Activated T-cell treated with anti-CD3 and anti-CD28 coated beads, Interleukin-2, amount 50 U/mL, for 48 hours (primary cell): ENCODE data around the gene LHFPL6.
A peak's percentile ranks its signal among the peaks of the same experiment; 100 is the strongest.

Experiments
- DNase-seq, 2 experiments: peaks; one replicate each; pipeline ENCODE4 v3.0.0-alpha.2; 2020

The LHFPL6 gene

DNA sequence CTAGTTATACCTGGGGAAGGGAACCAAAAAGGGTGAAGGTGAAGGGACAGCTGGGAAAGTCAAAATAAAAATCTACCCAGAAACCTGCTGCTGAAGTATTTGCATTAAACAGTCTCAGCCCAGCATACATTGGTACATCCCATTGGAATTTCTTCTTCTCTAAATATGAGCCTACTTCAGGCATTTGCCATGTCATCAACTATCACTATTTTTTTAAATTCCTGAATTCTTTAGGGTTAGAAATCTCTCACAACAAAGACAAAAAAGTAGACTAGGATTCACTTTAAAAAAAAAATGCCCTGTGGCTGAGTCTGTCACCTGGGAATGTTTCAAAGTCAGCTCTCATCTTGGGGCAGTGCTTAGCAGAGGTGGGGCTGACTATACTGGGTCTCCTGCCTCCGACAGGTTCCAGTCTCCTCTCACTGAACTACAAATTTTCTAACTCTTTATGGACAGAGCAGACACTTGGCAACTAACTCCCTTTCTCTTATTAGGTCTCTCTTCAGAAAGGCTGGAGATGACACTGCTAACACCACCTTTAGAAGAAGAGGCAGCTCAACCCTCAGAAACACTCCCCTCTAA, 141.2 kb downstream of the LHFPL6 start:
- no peak for DNase-seq

DNA sequence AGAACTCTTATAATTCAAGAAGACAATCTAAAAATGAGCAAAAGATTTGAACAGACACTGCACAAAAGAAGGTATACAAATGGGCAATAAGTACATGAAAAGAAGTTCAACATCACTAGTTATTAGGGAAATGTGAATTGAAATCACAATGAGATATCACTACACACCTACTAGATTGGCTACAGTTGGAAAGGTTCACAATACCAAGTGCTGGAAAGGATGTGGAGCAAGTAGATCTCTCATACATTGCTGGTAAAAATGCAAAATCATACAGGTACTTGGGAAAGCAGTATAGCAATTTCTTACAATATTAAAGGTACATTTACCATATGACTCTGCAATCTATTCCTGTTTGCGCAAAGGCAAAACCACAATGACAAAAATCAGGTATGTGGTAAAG, 145.7 kb downstream of the LHFPL6 start:
- DNase-seq = no peak

DNA sequence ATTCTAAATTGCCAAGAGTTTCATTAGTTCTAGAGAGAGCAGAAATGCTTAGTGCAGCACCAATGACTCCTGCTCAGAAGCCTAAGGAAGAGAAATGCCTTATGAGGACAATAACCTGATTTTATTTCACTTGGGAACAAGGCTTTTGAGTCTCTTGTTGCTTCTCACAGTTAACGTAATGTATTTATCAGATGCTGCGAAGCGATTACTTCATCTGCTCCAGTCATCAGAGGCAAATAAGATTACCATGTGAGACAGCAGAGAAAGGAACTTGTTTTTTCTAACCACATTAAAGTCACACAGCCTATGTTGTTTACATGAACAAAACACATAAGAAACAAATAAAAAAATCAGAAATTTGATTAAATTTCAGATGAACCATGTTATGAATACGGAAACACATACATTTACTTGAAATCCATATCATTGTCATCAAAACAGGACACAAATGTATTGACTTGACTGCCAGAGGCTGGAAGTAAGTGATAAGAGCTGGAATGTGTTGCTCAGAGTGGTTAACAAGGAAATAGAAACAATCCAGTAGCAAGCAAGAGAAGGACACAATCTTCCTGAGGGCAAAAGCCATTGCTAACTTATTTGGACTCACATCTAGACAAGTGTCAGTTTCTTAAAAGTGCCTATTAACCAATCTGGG, 147.3 kb downstream of the LHFPL6 start:
- DNase-seq = no peak

DNA sequence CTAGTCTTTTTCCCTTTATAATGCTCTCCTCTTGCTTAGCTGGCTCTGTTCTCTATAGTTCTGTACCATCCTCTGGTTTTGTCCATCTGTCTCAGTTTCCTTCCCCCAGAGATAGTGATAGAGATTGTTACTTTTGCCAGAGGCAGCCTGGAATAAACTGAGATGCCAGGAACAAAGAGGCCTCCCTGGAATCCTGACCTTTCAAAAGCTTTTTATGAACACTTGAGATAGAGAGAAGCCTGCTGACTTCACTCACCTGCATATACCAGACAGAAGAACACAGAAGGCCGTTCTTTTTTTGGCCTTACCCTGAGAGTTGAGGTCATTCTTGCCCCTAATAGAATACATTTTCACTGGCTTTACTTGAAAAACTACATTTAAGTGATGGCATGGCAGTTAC, 150.2 kb downstream of the LHFPL6 start:
- no peak for DNase-seq

DNA sequence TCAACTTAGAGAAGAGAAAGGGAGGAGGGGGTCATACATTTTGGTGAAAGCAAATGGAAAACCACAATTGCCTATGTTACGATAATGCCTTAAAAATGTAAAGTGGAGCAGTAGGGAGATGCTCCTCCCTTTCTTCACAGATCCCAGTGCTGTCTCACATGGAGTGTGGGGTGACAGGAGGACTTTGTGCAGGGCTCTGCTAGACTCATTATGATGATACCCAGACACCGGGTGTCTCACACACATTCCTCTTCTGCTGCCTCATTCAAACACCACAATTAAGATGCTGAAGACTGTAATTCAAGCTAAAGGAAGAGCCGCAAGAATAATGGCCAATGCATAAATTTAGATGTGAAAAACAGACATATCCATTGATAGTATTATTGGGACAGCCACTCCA, 150.6 kb downstream of the LHFPL6 start:
- no peak for DNase-seq

DNA sequence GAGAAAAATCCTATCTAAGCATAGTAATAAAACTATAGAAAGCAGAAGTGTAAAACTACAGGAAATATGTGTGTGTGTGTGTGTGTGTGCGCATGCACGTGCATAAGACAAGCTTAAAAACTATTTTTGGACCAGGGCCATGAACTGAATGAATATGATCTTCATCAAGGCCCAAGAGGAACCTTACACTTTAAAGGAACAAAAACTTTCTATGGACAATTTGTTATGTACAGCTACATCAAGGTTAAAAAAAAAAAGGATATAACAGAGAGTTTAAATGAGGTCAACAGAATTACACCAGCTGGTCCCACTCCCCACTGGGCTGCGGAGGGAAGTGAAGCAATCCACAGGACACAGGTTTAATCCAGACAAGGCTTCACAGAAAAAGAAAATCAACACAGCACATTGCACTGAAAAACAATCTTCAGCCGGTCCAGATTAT, 151.1 kb downstream of the LHFPL6 start:
- no peak for DNase-seq

DNA sequence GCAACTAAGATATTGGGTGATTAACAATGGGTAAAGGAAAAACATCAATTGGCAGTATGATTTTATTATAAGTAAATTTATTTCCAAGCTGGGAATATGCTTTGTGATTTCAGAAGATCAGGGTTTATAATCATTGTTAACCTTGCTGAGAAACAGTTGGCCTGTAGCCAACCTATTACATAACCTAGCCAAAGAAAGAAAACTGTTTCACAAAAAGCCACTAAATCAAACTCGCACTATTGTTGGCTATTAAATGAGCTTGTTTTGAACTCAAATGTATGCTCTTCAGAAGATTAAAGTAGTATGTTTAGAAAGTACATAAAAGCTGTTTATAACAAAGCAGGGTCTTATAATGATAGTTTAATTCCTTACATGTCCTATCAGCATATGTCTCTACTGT, 151.7 kb downstream of the LHFPL6 start:
- no peak for DNase-seq

DNA sequence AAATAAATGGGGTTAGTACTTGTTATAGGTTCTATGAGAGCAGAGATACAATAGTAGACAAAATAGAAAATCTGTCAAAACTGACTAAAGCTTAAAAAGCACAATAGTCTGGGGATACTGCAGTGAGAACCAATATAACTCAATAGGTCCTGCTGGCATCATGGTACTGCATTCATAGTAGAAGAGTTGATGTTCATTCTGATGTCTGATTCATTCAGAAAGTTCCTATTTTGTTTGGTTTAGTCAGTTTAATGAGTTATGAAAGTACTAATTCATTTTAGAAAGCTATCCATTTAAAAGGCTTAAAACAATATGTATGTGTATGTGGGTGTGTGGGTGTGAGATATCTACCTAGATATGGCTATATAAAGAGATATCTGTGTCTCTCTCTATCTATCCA, 152.8 kb downstream of the LHFPL6 start:
- DNase-seq = no peak

DNA sequence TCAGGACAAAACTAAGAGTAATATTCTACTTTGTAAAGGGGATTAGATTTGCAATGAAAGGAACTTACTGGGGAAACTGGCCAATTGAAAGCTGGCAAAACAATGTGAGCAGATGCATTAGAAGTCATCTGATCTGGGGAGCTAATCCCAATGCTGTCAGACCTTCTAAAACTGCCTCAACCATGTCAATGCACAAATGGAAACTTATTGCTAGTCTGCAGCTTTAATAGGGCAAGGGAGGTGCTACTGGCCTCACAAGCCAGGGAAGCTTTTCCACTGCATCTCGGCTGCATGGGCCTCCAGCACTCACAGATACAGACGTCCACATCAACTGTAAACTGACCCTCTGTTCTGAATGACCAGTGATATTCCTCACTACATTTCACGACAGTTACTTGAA, 154.2 kb downstream of the LHFPL6 start:
- no peak for DNase-seq

DNA sequence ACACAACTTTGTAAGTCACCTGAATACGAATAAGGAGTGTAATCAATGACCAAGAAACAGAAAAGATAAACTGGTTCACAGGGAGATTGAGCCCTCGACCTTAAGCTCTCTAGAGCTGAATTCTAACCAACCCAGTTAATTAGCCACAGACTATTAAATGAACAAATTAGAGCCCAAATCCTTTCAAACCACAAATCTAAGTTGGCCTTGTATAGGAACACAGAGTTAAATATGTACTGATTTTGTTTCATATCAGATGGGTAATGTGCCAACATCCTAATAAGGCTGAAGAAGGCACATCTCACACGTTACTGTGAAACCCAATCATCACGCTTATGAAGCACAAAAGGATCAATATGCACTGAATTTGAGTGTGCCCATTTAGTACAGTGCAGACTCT, 156.1 kb downstream of the LHFPL6 start:
- DNase-seq = no peak

DNA sequence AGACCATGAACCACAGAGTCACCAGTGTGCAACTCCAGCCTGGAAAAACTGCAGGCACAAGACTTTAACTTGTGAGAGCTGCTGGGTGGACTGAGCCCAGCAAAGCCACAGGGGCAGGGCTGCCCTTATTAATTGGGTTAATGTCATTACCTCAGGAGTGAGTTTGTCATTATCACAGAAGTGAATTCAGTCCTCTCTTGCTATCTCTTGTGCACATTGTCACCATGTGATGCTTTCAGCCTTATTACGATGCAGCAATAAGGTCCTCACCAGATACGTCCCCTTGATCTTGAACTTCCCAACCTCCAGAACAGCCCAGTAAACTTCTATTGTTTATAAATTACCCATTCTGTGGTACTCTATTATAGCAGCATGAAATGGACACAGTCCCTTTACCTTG, 158.1 kb downstream of the LHFPL6 start:
- no peak for DNase-seq

DNA sequence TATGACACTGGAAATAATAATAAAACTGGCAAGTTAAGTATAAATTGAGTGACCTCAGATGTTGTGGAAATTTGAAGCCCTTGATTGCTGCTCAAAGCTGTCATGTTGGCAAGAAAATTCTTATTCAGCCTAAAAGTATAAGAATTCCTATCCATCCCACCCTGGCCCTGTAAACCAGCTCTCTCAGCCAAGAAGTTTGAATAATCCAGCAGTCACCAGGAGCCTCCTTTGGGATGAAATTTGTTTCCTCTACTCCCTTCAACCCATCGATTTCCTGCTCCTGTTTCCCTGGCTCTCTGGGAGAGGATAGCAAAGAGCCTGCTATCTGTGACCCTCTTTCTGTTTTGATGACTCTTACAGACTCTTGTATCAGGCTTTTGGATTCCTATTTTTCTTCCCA, 169.3 kb downstream of the LHFPL6 start:
- no peak for DNase-seq

DNA sequence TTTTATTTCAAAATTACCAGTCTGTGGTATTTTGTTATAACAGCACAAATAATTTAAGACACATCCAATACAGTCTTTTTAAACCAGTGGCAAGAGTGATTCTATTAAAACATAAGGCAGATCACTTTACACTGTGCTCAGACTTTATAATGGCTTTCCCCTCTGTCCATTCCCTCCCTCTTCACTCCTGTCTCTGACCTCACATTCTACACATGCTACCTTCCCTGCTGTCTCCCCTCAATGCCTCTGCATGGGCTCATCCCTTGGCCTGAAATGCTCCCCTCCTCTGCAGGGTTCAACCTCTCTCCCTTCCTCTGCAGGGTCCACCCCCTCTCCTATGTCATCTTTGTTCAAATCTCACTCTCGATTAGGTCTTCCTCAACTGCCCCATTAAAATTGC, 170.8 kb downstream of the LHFPL6 start:
- DNase-seq = no peak

DNA sequence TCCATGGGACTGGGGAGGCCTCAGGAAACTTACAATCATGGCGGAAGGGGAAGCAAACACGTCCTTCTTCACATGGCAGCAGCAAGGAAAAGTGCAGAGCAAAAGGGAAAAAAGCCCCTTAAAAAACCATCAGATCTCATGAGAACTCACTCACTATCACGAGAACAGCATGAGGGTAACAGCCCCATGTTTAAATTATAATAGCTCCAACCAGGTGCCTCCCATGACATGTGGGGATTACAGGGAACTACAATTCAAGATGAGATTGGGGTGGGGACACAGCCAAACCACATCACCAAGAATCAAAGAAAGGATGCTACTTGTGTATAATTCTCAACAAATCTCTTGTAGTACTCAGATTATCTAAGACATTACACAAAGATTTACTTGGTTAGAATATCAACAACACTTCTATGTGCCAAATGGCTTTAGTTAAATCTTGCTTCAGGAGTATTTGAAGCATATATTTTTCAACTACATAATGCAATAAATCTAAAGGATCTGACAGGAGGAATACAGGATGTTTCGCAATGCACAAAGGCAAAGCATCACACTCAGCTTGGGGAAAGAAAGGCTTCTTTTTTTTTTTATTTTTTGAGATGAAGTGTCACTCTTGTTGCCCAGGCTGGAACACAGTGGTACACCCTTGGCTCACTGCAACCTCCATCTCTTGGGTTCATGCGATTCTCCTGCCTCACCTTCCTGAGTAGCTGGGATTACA, 180.0 kb downstream of the LHFPL6 start:
- no peak for DNase-seq

DNA sequence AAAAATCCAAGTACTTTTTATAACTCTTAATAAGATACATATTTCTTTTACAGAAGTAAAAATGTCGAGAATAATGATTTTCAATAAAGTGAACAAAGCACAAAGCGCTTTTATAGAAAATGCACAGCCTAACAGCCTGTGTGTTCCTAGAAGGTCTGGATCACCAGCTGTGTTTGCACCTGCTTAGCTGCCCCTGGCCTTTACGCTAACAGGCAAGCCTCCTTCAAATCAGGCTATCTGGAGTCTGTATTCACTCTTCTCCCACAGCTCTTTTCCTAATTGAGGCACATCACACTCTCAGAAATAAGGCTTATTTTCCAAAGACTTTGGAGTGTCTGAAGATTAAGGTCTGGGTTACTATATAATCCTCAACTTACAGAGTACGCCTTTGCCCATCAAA, 183.1 kb downstream of the LHFPL6 start:
- no peak for DNase-seq

DNA sequence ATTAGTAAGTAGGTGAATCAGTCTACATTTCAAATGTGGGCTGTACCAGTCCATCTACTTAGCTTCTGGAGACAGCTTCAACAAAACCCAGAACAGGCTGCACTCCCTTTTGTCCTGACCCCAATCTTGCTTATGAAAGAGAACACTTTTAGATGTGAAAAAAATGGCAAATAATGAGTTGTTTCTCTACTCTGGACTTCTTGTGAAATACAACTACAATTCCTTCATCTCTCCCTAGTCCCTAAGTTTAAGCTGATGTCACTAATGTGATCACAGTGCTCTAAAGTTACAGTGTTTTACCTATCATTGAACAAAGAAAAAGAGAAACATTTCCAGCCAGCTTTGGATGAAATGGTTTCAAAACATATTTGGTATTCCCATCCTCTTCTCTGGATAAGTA, 183.9 kb downstream of the LHFPL6 start:
- DNase-seq = no peak

DNA sequence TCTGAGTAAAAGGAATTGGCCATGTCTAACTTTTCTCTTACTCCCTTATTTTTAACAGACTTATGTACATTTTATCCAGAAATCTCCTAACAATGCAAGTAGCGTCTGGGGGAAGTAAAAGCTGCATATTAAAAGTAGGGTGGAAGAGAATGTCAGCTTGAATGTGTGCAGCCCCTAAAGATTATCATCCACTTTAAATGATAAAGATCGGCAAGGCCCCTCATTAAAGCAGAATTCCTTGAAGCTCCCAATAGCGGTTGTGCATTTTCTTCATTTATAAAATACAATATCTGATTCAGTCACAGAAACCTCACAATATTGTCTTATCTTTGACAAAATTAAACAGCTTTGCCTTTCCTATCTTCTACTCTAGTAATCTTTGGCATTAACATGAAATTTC, 184.6 kb downstream of the LHFPL6 start:
- DNase-seq = no peak

DNA sequence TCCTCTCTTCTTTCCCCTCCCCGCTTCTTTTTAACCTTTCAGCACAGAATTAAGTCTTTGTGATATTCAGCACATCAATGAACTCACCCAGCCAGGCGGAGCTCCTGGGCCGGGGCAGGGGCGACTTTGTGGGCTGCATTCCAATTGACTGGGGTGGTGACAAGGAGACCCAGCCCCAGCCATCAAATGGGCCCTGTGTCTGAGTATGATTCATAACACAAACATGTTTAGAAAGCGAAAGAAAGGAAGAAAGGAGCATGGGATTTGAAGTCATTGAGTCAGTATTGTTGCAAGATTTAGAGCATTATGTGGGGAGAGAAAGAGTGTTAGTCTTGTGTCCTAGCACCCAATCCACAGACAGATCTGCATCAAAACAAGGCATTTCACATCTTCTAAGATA, 185.3 kb downstream of the LHFPL6 start:
- no peak for DNase-seq

DNA sequence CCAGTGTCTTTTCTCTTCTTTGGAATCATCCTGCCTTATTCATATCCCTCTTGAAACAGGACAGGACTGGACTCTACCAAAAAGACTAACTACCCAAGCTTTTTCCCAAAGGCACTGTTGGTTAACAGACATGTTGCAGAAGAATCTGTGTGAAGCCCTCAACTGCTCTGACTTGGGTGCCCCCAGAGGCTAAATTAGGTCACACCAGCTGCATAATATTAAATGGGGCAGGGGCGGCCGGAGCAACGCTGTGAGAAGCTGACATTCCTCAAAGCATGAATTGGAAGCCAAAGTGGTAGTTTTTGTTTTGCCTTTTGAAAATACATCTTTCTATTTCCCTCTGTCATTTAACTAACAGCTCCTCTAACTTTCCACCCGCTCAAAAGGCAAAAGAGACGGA, 185.9 kb downstream of the LHFPL6 start:
- DNase-seq = no peak

DNA sequence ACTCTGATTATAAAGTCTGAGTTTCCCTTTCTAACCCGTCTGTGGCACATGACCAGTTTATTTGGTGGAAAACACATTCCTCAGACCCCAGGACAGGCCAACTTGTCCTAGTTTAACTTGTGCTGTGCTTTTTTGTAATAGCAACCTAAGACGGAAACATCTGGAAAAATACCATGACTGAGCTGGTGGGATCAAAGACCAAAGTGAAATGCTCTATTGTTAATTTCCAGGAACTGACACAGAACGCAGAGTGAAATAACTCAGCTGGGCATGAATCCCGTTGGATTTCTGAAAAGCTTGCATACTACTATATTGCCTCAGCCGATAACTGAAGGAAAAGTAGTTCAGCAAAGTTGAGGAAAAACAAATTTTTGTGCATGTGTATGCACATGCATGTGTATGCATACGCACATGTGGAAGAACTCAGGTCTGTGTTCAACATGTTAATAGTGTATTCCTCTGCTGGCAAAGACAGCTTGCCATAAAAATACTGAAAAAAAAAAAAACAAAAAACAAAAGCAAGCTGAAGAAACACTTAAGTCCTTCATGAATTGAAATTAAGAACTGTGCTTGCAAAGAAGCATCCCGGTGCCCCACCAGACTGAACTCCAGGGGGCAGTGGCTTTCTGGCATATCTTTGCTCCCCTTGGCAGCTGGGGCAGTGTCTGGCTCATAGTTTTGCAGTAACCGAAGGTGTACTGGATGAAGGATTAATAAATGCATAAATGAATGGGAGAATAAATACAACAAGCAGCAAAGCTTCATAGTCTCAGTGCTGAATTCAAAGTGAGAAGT, 187.8 kb downstream of the LHFPL6 start:
- DNase-seq = peak in 1 of 2 experiments; percentile 18

DNA sequence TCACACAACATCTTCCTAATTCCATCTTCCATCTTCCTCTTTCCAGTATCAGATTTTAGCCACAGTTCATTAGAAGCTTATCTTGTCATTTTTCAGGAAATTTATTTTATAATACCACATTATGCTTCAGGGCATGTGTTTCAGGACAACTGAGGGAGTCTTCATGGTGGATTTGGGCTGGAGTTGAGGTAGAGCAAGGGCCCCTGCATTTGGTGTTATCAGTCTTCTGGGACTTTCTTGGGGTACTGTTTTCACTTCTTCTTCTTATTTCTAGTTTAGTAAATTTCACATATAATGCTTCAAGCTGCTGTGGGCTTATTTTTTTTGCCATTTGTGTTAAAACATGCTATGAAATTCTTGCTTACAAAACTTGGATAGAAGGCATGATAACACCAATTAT, 188.7 kb downstream of the LHFPL6 start:
- DNase-seq = no peak

DNA sequence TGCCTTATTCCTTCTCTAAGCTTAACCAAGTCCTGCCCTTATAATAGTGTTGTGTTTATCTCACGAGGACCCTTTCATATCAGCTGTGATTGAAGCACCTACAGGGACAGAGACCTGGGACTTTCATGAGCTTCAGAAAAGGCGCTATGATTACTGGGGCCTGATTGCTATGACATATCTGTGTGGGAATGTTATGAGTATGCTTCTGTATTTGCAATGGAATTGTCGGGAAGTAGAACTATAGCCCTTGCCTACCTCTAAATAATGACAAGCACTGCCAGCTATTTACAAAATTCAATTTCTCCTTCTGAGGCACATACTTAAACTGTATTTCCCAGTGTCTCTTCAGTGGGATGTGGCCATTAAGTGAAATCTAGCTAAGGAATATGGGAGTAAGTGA, 191.5 kb downstream of the LHFPL6 start:
- no peak for DNase-seq

DNA sequence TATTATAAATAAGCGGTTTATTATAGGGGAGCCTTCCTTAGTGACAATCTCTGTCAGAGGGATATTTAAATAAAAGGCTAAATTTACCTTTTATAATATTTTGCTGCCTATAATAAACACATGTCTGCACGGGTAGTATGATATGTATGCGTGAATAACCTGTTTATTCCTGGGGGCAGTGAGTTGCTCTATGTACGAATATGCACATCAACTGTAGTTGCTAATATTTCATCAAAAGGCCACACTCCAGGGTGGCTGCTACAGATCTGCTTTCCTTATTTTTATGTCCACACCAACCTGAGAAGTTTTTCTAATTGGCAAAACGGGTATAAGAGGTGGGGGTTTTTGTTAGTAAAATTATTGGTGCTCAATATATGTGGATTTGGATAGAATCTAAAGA, 192.0 kb downstream of the LHFPL6 start:
- DNase-seq = no peak
